Chondrocyte (in vitro differentiated cells): ENCODE data around the gene SLIT2. TPM values are rescaled to one million over a fixed set of nuclear protein-coding genes. Genes with fewer than 3 reads are reported as not detected.

Experiments
- DNase-seq: peaks from one replicate; pipeline ENCODE4 v3.0.0; 2021; ENCODE audit warnings: mixed read lengths, low spot score
- H3K27ac Mint-ChIP-seq: one replicate; pipeline ENCODE4 v1.8.0; 2021; ENCODE audit warnings: mild to moderate bottlenecking, moderate library complexity, mixed read lengths; ENCODE audit not compliant: unreplicated experiment
- H3K27me3 Mint-ChIP-seq: 2 replicates; pipeline ENCODE4 v1.8.0; 2021; ENCODE audit warnings: low read depth, mixed read lengths
- H3K36me3 Mint-ChIP-seq: 2 replicates; pipeline ENCODE4 v1.8.0; 2021; ENCODE audit warnings: low read depth, mixed read lengths
- H3K4me1 Mint-ChIP-seq: 2 replicates; pipeline ENCODE4 v1.8.0; 2021; ENCODE audit warnings: low read depth, mild to moderate bottlenecking, mixed read lengths
- H3K4me3 Mint-ChIP-seq: one replicate; pipeline ENCODE4 v1.8.0; 2021; ENCODE audit warnings: mild to moderate bottlenecking, moderate library complexity, mixed read lengths; ENCODE audit not compliant: unreplicated experiment
- H3K9me3 Mint-ChIP-seq: 2 replicates; pipeline ENCODE4 v1.8.0; 2021; ENCODE audit warnings: low read depth, mixed read lengths
- CTCF ChIP-seq: fragments of 200-600 bp; sonication (generic); IDR thresholded peaks from 2 replicates; pipeline ENCODE4 v1.5.0; 2021; ENCODE audit warnings: antibody characterized with exemption, mild to moderate bottlenecking, moderate library complexity
- total RNA-seq: library from RNA; stranded (reverse); gene quantifications from 3 replicates; pipeline ENCODE4 v1.2.1, GENCODE V29; 2021

The SLIT2 gene
- total RNA-seq, 1 donor from 2014 or later = 36.6 TPM

- Mint-ChIP-seq H3K4me3 (peak overlapping the region; percentile 3), H3K4me1 (peaks cover 54% of the 10 kb centered on the region), H3K27me3 (peaks cover 13% of the 10 kb centered on the region), H3K9me3 (no peaks in the 10 kb centered on the region), H3K27ac (no peak overlapping the region), H3K36me3 (peaks cover 5% of the 10 kb centered on the region)
- DNase-seq = no peak
- no peak for TF ChIP-seq CTCF
These were observed 4.1 kb downstream of the SLIT2 start for GRCh38 chr4:20255823-20256222.

GRCh38 chr4:20256381-20256881 lies 4.7 kb downstream of the SLIT2 start:
- no peak for DNase-seq
- TF ChIP-seq CTCF = no peak
- Mint-ChIP-seq H3K36me3 (peaks cover 6% of the 10 kb centered on the region), H3K27me3 (peaks cover 13% of the 10 kb centered on the region), H3K4me3 (peak overlapping the region; percentile 39), H3K4me1 (peaks cover 48% of the 10 kb centered on the region), H3K27ac (no peak overlapping the region), H3K9me3 (no peaks in the 10 kb centered on the region)

- Mint-ChIP-seq H3K4me3 (no peak overlapping the region), H3K27ac (no peak overlapping the region), H3K4me1 (peaks cover 29% of the 10 kb centered on the region), H3K36me3 (peaks cover 10% of the 10 kb centered on the region), H3K9me3 (no peaks in the 10 kb centered on the region), H3K27me3 (peaks cover 8% of the 10 kb centered on the region)
- no peak for TF ChIP-seq CTCF
- DNase-seq = no peak
These were observed 8.0 kb downstream of the SLIT2 start for GRCh38 chr4:20259707-20260106.

- H3K36me3 Mint-ChIP-seq = peaks cover 10% of the 10 kb centered on the region
- H3K4me1 Mint-ChIP-seq = peaks cover 20% of the 10 kb centered on the region
- no peak for TF ChIP-seq CTCF
- no peaks in the 10 kb centered on the region for H3K9me3 Mint-ChIP-seq
- H3K4me3 Mint-ChIP-seq = no peak overlapping the region
- no peak for DNase-seq
- H3K27ac Mint-ChIP-seq = no peak overlapping the region
- H3K27me3 Mint-ChIP-seq = peaks cover 4% of the 10 kb centered on the region
These were observed 9.1 kb downstream of the SLIT2 start for GRCh38 chr4:20260821-20261220.

- Mint-ChIP-seq H3K27me3 (peaks cover 3% of the 10 kb centered on the region), H3K4me3 (no peak overlapping the region), H3K9me3 (no peaks in the 10 kb centered on the region), H3K36me3 (peaks cover 10% of the 10 kb centered on the region), H3K4me1 (peaks cover 17% of the 10 kb centered on the region), H3K27ac (no peak overlapping the region)
- no peak for TF ChIP-seq CTCF
- DNase-seq = no peak
These were observed 10.5 kb downstream of the SLIT2 start for GRCh38 chr4:20262221-20262620.
